SK-N-MC (cell line): ENCODE measurements around the gene SETD3.

Experiments
- EZH2 ChIP-seq: fragments of 200-600 bp; sonication (generic); IDR thresholded peaks from one replicate; pipeline ENCODE4 v1.6.1; 2017; ENCODE audit warnings: antibody characterized with exemption
- FOXP2 ChIP-seq: optimal IDR thresholded peaks from 2 replicates; pipeline ENCODE3; 2011; ENCODE audit warnings: mild to moderate bottlenecking, moderate library complexity; ENCODE audit not compliant: insufficient read depth; ENCODE audit errors: extremely low read length, control extremely low read depth
- POLR2AphosphoS5 ChIP-seq: IDR thresholded peaks from 2 replicates; pipeline ENCODE4 v1.6.1; 2012; ENCODE audit warnings: mild to moderate bottlenecking, low read depth, low read length, borderline replicate concordance

DNA sequence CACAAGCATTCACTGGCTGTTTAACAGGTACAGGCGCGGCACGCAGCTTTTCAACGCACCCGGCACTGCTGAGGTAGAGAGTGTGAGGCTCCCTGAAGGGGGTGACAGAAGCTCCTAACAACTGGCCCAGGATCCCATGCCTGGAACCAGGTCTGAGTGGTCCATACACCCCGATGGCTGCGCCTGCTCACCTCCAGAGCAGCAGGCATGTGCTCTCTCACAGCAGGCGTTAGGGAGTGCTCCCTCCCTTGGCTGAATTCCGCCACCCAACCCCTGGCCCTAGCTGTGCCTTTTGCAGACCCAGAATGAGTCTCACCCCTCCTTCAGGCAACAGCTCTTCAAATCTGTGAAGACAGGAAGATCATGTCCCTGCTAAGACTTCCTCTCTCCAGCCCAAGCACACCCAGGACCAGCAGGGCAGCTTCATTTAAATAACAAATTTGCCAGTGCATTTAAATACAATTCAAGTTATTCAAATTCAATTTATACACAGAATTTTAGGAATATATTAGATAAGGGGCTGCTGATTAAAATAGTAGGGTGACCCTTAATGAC lies 86.0 kb downstream of the SETD3 start:
- TF ChIP-seq EZH2 (no peak), POLR2AphosphoS5 (no peak), FOXP2 (no peak)
